Neuron (in vitro differentiated cells): ENCODE data around the gene ARHGAP24.

Experiments
- H2AFZ ChIP-seq: one replicate; pipeline ENCODE4 v1.6.1; 2013; ENCODE audit warnings: low read depth, mild to moderate bottlenecking, inconsistent platforms, low read length, moderate library complexity
- H3K27me3 ChIP-seq: one replicate; pipeline ENCODE4 v1.6.1; 2013; ENCODE audit warnings: low read length; ENCODE audit not compliant: insufficient read depth
- H3K36me3 ChIP-seq: one replicate; pipeline ENCODE4 v1.6.1; 2013; ENCODE audit warnings: low read length; ENCODE audit not compliant: insufficient read depth
- H3K4me1 ChIP-seq: one replicate; pipeline ENCODE4 v1.6.1; 2013; ENCODE audit warnings: low read length; ENCODE audit not compliant: insufficient read depth
- H3K4me3 ChIP-seq: 2 replicates; pipeline ENCODE4 v1.5.1; 2013; ENCODE audit warnings: mild to moderate bottlenecking, low read length, moderate library complexity
- H3K9me3 ChIP-seq: one replicate; pipeline ENCODE4 v1.6.1; 2013; ENCODE audit warnings: low read length

The ARHGAP24 gene

GRCh38 chr4:85937507-85937906 is 462.6 kb downstream of the ARHGAP24 start:
- H3K4me1 ChIP-seq: peaks cover 3% of the 10 kb centered on the region
- H2AFZ ChIP-seq: no peak overlapping the region
- H3K4me3 ChIP-seq: no peak overlapping the region
- H3K27me3 ChIP-seq: no peaks in the 10 kb centered on the region
- no peaks in the 10 kb centered on the region for H3K36me3 ChIP-seq
- no peaks in the 10 kb centered on the region for H3K9me3 ChIP-seq

- Histone ChIP-seq H3K27me3 (no peaks in the 10 kb centered on the region), H2AFZ (no peak overlapping the region), H3K4me1 (no peaks in the 10 kb centered on the region), H3K36me3 (no peaks in the 10 kb centered on the region), H3K9me3 (no peaks in the 10 kb centered on the region), H3K4me3 (no peak overlapping the region)
These were observed 463.1 kb downstream of the ARHGAP24 start for GRCh38 chr4:85938062-85938461.

- H3K27me3 ChIP-seq: no peaks in the 10 kb centered on the region
- no peak overlapping the region for H2AFZ ChIP-seq
- no peaks in the 10 kb centered on the region for H3K36me3 ChIP-seq
- H3K4me3 ChIP-seq: no peak overlapping the region
- H3K9me3 ChIP-seq: no peaks in the 10 kb centered on the region
- H3K4me1 ChIP-seq: no peaks in the 10 kb centered on the region
These were observed 464.0 kb downstream of the ARHGAP24 start for GRCh38 chr4:85938902-85939301.

GRCh38 chr4:85939595-85939994 is 464.6 kb downstream of the ARHGAP24 start:
- H3K9me3 ChIP-seq: no peaks in the 10 kb centered on the region

GRCh38 chr4:85940151-85940550 is 465.2 kb downstream of the ARHGAP24 start:
- Histone ChIP-seq H3K9me3 (no peaks in the 10 kb centered on the region), H3K4me1 (no peaks in the 10 kb centered on the region), H3K27me3 (no peaks in the 10 kb centered on the region), H3K36me3 (no peaks in the 10 kb centered on the region), H2AFZ (no peak overlapping the region), H3K4me3 (no peak overlapping the region)

More at GRCh38 chr4:85939595-85939994, 464.6 kb downstream of the ARHGAP24 start:
- no peaks in the 10 kb centered on the region for H3K36me3 ChIP-seq
- H2AFZ ChIP-seq: no peak overlapping the region
- H3K4me3 ChIP-seq: no peak overlapping the region
- no peaks in the 10 kb centered on the region for H3K4me1 ChIP-seq
- no peaks in the 10 kb centered on the region for H3K27me3 ChIP-seq

GRCh38 chr4:85942107-85942506 is 467.2 kb downstream of the ARHGAP24 start:
- no peaks in the 10 kb centered on the region for H3K4me1 ChIP-seq
- no peak overlapping the region for H3K4me3 ChIP-seq
- no peaks in the 10 kb centered on the region for H3K27me3 ChIP-seq
- no peaks in the 10 kb centered on the region for H3K36me3 ChIP-seq
- no peaks in the 10 kb centered on the region for H3K9me3 ChIP-seq
- H2AFZ ChIP-seq: no peak overlapping the region

- Histone ChIP-seq H3K36me3 (no peaks in the 10 kb centered on the region), H3K4me3 (no peak overlapping the region), H2AFZ (no peak overlapping the region), H3K4me1 (no peaks in the 10 kb centered on the region), H3K9me3 (no peaks in the 10 kb centered on the region), H3K27me3 (no peaks in the 10 kb centered on the region)
These were observed 471.9 kb downstream of the ARHGAP24 start for GRCh38 chr4:85946821-85947220.

GRCh38 chr4:85951099-85951498 is 476.1 kb downstream of the ARHGAP24 start:
- Histone ChIP-seq H3K4me3 (no peak overlapping the region), H2AFZ (no peak overlapping the region), H3K9me3 (no peaks in the 10 kb centered on the region), H3K36me3 (no peaks in the 10 kb centered on the region), H3K4me1 (peaks cover 6% of the 10 kb centered on the region), H3K27me3 (no peaks in the 10 kb centered on the region)

- H3K36me3 ChIP-seq: no peaks in the 10 kb centered on the region
These were observed 477.6 kb downstream of the ARHGAP24 start for GRCh38 chr4:85952528-85952927.

GRCh38 chr4:85952972-85953650 is 478.2 kb downstream of the ARHGAP24 start:
- Histone ChIP-seq H3K4me1 (peaks cover 6% of the 10 kb centered on the region), H3K9me3 (no peaks in the 10 kb centered on the region), H3K27me3 (no peaks in the 10 kb centered on the region), H3K36me3 (no peaks in the 10 kb centered on the region), H3K4me3 (no peak overlapping the region), H2AFZ (no peak overlapping the region)

More at GRCh38 chr4:85952528-85952927, 477.6 kb downstream of the ARHGAP24 start:
- no peaks in the 10 kb centered on the region for H3K27me3 ChIP-seq
- H3K4me1 ChIP-seq: peaks cover 6% of the 10 kb centered on the region
- no peaks in the 10 kb centered on the region for H3K9me3 ChIP-seq
- H3K4me3 ChIP-seq: no peak overlapping the region
- no peak overlapping the region for H2AFZ ChIP-seq

GRCh38 chr4:85953651-85954018 is 478.7 kb downstream of the ARHGAP24 start:
- Histone ChIP-seq H3K4me3 (no peak overlapping the region), H3K4me1 (peaks cover 6% of the 10 kb centered on the region), H3K36me3 (no peaks in the 10 kb centered on the region), H2AFZ (no peak overlapping the region), H3K27me3 (no peaks in the 10 kb centered on the region), H3K9me3 (no peaks in the 10 kb centered on the region)

GRCh38 chr4:85955620-85956292 is 480.8 kb downstream of the ARHGAP24 start:
- H3K4me3 ChIP-seq: no peak overlapping the region
- no peak overlapping the region for H2AFZ ChIP-seq
- H3K27me3 ChIP-seq: no peaks in the 10 kb centered on the region
- peaks cover 6% of the 10 kb centered on the region for H3K4me1 ChIP-seq
- no peaks in the 10 kb centered on the region for H3K9me3 ChIP-seq
- no peaks in the 10 kb centered on the region for H3K36me3 ChIP-seq

GRCh38 chr4:85956293-85956945 is 481.5 kb downstream of the ARHGAP24 start:
- H3K36me3 ChIP-seq: no peaks in the 10 kb centered on the region
- H2AFZ ChIP-seq: no peak overlapping the region
- peaks cover 6% of the 10 kb centered on the region for H3K4me1 ChIP-seq
- no peaks in the 10 kb centered on the region for H3K27me3 ChIP-seq
- H3K9me3 ChIP-seq: no peaks in the 10 kb centered on the region
- no peak overlapping the region for H3K4me3 ChIP-seq
